HepG2 (cell line): ENCODE measurements around the gene SULT2B1. TPM values are rescaled to one million over a fixed set of nuclear protein-coding genes. Genes with fewer than 3 reads are reported as not detected.

Experiments
- EP300 ChIP-seq, 3 experiments: sonication (generic) in 1 of 3; formaldehyde crosslinking in 1 of 3; IDR thresholded peaks; 2 replicates each; pipeline versions ENCODE4 v1.5.1 to v1.6.1; 2011 to 2020; ENCODE audit warnings: low read depth in 2 of 3, low read length in 2 of 3, borderline replicate concordance in 1 of 3, improper control_type of control experiment in 1 of 3, mild to moderate bottlenecking in 1 of 3, missing genetic modification reagents in 1 of 3, moderate library complexity in 1 of 3
- IRF2 ChIP-seq: IDR thresholded peaks from 2 replicates; pipeline ENCODE4 v1.6.1; 2018; ENCODE audit warnings: missing genetic modification reagents, missing compliant biosample characterization
- JARID2 ChIP-seq: sonication (generic); formaldehyde crosslinking; IDR thresholded peaks from 2 replicates; pipeline ENCODE4 v1.8.1; 2023; ENCODE audit warnings: missing genetic modification reagents, inconsistent platforms; ENCODE audit not compliant: insufficient replicate concordance
- KLF16 ChIP-seq, 2 experiments: sonication (generic) in 1 of 2; formaldehyde crosslinking in 1 of 2; IDR thresholded peaks; 2 replicates each; pipeline versions ENCODE4 v1.6.1 to v1.8.0; 2016 to 2023; ENCODE audit warnings: missing genetic modification reagents in 2 of 2, missing compliant biosample characterization in 1 of 2
- MAZ ChIP-seq, 2 experiments: sonication (generic) in 1 of 2; formaldehyde crosslinking in 1 of 2; IDR thresholded peaks; 2 replicates each; pipeline versions ENCODE4 v1.5.0 to v1.6.1; 2012 to 2020; ENCODE audit warnings: low read depth in 2 of 2, mild to moderate bottlenecking in 2 of 2, borderline replicate concordance in 1 of 2, improper control_type of control experiment in 1 of 2, low read length in 1 of 2, missing genetic modification reagents in 1 of 2, moderate library complexity in 1 of 2
- RERE ChIP-seq: IDR thresholded peaks from 2 replicates; pipeline ENCODE4 v1.6.1; 2016; ENCODE audit warnings: low read depth, missing genetic modification reagents, missing compliant biosample characterization
- ZNF567 ChIP-seq: sonication (generic); formaldehyde crosslinking; IDR thresholded peaks from 2 replicates; pipeline ENCODE4 v1.8.1; 2023; ENCODE audit warnings: mild to moderate bottlenecking, missing genetic modification reagents, borderline replicate concordance
- polyA plus RNA-seq, 8 experiments: library from polyadenylated mRNA; depleted of rRNA in 3 of 8; stranded (reverse) in 7 of 8; unstranded in 1 of 8; fragments of >200 nt; fragmentation: Illumina TruSeq in 4 of 8; extraction: Trizol in 4 of 8; gene quantifications; 2 replicates each; pipeline versions ENCODE4 v1.2.1 to v1.2.3, GENCODE V29; 2011 to 2016; ENCODE audit warnings: low read depth in 4 of 8, missing spikeins in 1 of 8, mixed read lengths in 1 of 8; ENCODE audit not compliant: insufficient read depth in 1 of 8
- total RNA-seq, 5 experiments: library from RNA; depleted of rRNA; stranded (reverse); fragments of >200 nt; fragmentation: Illumina TruSeq; extraction: Trizol; gene quantifications; 2 replicates each; pipeline ENCODE4 v1.2.3, GENCODE V29; 2016; ENCODE audit warnings: low read depth in 1 of 5
- TF ChIP-seq, protein P1 (sequence below): sonication (generic); formaldehyde crosslinking; IDR thresholded peaks from 2 replicates; pipeline ENCODE4 v1.4.0; 2020; ENCODE audit warnings: mild to moderate bottlenecking, missing genetic modification reagents
- TF ChIP-seq, protein P2 (sequence below): IDR thresholded peaks from 2 replicates; pipeline ENCODE4 v1.6.1; 2016; ENCODE audit warnings: missing compliant biosample characterization, missing genetic modification reagents, borderline replicate concordance
- TF ChIP-seq, protein P3 (sequence below): sonication (generic); formaldehyde crosslinking; IDR thresholded peaks from 2 replicates; pipeline ENCODE4 v1.4.0; 2020; ENCODE audit warnings: missing genetic modification reagents

Gene SULT2B1
- total and polyA plus RNA-seq, 2 of the 13 experiments (the other 11 are each of a cell fraction or from before 2014, with no cell fraction given), result 0.13 TPM; not detected in 1

GRCh38 chr19:48553676-48554384 lies 1.9 kb downstream of the SULT2B1 start (continued):
- TF ChIP-seq RERE (CRISPR knock-in tag) (no peak), KLF16 (CRISPR knock-in tag; IDR thresholded peaks at IDR 0.05) (peak in 1 of 2 experiments; percentile 70; a peak in 2 of 4 replicates), ZNF567 (no peak), JARID2 (CRISPR knock-in tag) (no peak), EP300 (IDR thresholded peaks at IDR 0.05; ENCODE audit: low read depth in 2 of 2, low read length in 2 of 2) (peak in 1 of 2 experiments; percentile 47; a peak in 2 of 4 replicates), EP300 (CRISPR knock-in tag; IDR thresholded peaks at IDR 0.05; ENCODE audit: borderline replicate concordance) (no peak), MAZ (IDR thresholded peaks at IDR 0.05; ENCODE audit: borderline replicate concordance, low read depth, low read length) (0 out of 2 replicates have a peak, but pooled peaks have one; percentile 31), MAZ (CRISPR knock-in tag; IDR thresholded peaks at IDR 0.05; ENCODE audit: low read depth) (no peak), IRF2 (CRISPR knock-in tag) (no peak)
- TF ChIP-seq, protein P1, sequence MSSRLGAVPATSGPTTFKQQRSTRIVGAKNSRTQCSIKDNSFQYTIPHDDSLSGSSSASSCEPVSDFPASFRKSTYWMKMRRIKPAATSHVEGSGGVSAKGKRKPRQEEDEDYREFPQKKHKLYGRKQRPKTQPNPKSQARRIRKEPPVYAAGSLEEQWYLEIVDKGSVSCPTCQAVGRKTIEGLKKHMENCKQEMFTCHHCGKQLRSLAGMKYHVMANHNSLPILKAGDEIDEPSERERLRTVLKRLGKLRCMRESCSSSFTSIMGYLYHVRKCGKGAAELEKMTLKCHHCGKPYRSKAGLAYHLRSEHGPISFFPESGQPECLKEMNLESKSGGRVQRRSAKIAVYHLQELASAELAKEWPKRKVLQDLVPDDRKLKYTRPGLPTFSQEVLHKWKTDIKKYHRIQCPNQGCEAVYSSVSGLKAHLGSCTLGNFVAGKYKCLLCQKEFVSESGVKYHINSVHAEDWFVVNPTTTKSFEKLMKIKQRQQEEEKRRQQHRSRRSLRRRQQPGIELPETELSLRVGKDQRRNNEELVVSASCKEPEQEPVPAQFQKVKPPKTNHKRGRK (CRISPR knock-in tag), result no peak
- TF ChIP-seq, protein P2, sequence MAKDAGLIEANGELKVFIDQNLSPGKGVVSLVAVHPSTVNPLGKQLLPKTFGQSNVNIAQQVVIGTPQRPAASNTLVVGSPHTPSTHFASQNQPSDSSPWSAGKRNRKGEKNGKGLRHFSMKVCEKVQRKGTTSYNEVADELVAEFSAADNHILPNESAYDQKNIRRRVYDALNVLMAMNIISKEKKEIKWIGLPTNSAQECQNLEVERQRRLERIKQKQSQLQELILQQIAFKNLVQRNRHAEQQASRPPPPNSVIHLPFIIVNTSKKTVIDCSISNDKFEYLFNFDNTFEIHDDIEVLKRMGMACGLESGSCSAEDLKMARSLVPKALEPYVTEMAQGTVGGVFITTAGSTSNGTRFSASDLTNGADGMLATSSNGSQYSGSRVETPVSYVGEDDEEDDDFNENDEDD (CRISPR knock-in tag), result peak; percentile 32; the same call in 1 of the 2 replicates
- TF ChIP-seq, protein P3, sequence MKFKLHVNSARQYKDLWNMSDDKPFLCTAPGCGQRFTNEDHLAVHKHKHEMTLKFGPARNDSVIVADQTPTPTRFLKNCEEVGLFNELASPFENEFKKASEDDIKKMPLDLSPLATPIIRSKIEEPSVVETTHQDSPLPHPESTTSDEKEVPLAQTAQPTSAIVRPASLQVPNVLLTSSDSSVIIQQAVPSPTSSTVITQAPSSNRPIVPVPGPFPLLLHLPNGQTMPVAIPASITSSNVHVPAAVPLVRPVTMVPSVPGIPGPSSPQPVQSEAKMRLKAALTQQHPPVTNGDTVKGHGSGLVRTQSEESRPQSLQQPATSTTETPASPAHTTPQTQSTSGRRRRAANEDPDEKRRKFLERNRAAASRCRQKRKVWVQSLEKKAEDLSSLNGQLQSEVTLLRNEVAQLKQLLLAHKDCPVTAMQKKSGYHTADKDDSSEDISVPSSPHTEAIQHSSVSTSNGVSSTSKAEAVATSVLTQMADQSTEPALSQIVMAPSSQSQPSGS, result peak; percentile 70
